Upper lobe of left lung (tissue), 6 donors: ENCODE results near the gene TMEM247. TPM values are rescaled to one million over a fixed set of nuclear protein-coding genes. Genes with fewer than 3 reads are reported as not detected.
A peak's percentile ranks its signal among the peaks of the same experiment; 100 is the strongest.
"Not testable (repeated sequence)": the region's sequence is repeated elsewhere in the genome, so short reads cannot be mapped to it uniquely, and the experiment has no call there.

ENCODE experiments used
- ATAC-seq, 2 donors: fragments of 200-7000 bp; cut with Tn5 transposase; one replicate each; pipeline ENCODE4 v1.9.1; 2022; ENCODE audit warnings: mild to moderate bottlenecking in 2 of 2, moderate library complexity in 2 of 2; ENCODE audit not compliant: low FRiP score in 2 of 2
- DNase-seq, 2 donors: peaks; one replicate each; pipeline ENCODE4 v3.0.0-alpha.2; 2019 to 2020
- H3K27ac ChIP-seq, 4 donors: fragments of 200-600 bp; sonication (generic); one replicate each; pipeline ENCODE4 v1.5.1; 2016 to 2019
- H3K27me3 ChIP-seq, 4 donors: fragments of 200-600 bp; sonication (generic); one replicate each; pipeline ENCODE4 v1.5.1; 2017 to 2019
- H3K36me3 ChIP-seq, 4 donors: fragments of 200-600 bp; sonication (generic); one replicate each; pipeline ENCODE4 v1.5.1; 2016 to 2019
- H3K4me1 ChIP-seq, 4 donors: fragments of 200-600 bp; sonication (generic); one replicate each; pipeline ENCODE4 v1.5.1; 2018 to 2019
- H3K4me3 ChIP-seq, 4 donors: fragments of 200-600 bp; sonication (generic); one replicate each; pipeline ENCODE4 v1.5.1; 2017 to 2019; ENCODE audit warnings: mild to moderate bottlenecking in 2 of 4, moderate library complexity in 1 of 4
- H3K9me3 ChIP-seq, 4 donors: fragments of 200-600 bp; sonication (generic); one replicate each; pipeline ENCODE4 v1.5.1; 2018 to 2019
- EP300 ChIP-seq, 4 donors: sonication (generic); formaldehyde crosslinking; IDR thresholded peaks; one replicate each; pipeline ENCODE4 v1.5.1; 2017; ENCODE audit warnings: antibody characterized with exemption in 4 of 4, control low read depth in 2 of 4
- POLR2A ChIP-seq, 4 donors: fragments of 450-650 bp; IDR thresholded peaks; one replicate each; pipeline ENCODE4 v1.5.1; 2016 to 2017; ENCODE audit warnings: antibody characterized with exemption in 4 of 4, mild to moderate bottlenecking in 2 of 4
- POLR2AphosphoS5 ChIP-seq, 2 donors: sonication (generic); formaldehyde crosslinking; IDR thresholded peaks; one replicate each; pipeline ENCODE4 v1.5.1; 2017; ENCODE audit warnings: antibody characterized with exemption in 2 of 2
- WGBS, 2 donors: methylation state at CpG; one replicate each; pipeline ENCODE4 v1.1.5; 2017 to 2018; 5-methylcytosine and 5-hydroxymethylcytosine counted together
- total RNA-seq, 6 donors: library from RNA; depleted of rRNA in 4 of 6; stranded (reverse); fragments of >200 nt in 4 of 6; gene quantifications; one replicate each; pipeline versions ENCODE4 v1.1.0 to v1.2.1, GENCODE V29; 2016 to 2021
- TF ChIP-seq, protein P1 (sequence below), 6 experiments: fragments of 450-650 bp in 4 of 6; fragments of 200-600 bp in 2 of 6; sonication (generic) in 2 of 6; IDR thresholded peaks; one replicate each; pipeline ENCODE4 v1.5.1; 2016 to 2019; ENCODE audit warnings: antibody characterized with exemption in 6 of 6
- donor health status: DM: no; HTN: no; CAD: no; lungs with moderate emphysema.
- donor health status: DM: no; HTN: yes; CAD: no; lungs with severe emphysema.

Gene TMEM247
- total RNA-seq, 6 donors from 2014 or later = not detected

DNA sequence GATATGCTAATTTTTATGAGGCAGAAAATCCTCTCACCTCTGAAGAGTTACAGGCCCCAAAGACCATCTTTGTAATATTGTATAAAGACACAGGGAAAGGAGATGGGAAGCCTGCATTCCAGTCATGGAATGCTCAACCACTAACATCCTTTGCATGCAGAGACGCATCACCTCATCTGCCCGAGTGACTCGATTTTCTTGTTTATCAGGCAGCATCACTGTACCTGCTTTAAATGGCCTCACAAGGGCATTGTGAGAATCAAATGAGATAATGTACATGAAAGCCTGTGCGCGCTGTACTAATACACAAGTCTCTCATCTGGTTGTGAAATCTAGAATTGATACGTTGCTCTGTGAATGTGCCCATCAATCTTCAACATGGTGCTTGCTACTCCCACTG is 10.2 kb upstream of the TMEM247 start:
- H3K36me3 ChIP-seq = no peaks in the 10 kb centered on the region
- DNase-seq (no peak), ATAC-seq (no peak)
- H3K9me3 ChIP-seq = no peaks in the 10 kb centered on the region
- no peak overlapping the region for H3K4me3 ChIP-seq
- no peaks in the 10 kb centered on the region for H3K27me3 ChIP-seq
- no peak overlapping the region for H3K27ac ChIP-seq
- TF ChIP-seq EP300 (IDR thresholded peaks at IDR 0.05) (no peak), POLR2A (IDR thresholded peaks at IDR 0.05) (no peak), POLR2AphosphoS5 (IDR thresholded peaks at IDR 0.05) (no peak)
- TF ChIP-seq, protein P1, sequence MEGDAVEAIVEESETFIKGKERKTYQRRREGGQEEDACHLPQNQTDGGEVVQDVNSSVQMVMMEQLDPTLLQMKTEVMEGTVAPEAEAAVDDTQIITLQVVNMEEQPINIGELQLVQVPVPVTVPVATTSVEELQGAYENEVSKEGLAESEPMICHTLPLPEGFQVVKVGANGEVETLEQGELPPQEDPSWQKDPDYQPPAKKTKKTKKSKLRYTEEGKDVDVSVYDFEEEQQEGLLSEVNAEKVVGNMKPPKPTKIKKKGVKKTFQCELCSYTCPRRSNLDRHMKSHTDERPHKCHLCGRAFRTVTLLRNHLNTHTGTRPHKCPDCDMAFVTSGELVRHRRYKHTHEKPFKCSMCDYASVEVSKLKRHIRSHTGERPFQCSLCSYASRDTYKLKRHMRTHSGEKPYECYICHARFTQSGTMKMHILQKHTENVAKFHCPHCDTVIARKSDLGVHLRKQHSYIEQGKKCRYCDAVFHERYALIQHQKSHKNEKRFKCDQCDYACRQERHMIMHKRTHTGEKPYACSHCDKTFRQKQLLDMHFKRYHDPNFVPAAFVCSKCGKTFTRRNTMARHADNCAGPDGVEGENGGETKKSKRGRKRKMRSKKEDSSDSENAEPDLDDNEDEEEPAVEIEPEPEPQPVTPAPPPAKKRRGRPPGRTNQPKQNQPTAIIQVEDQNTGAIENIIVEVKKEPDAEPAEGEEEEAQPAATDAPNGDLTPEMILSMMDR (IDR thresholded peaks at IDR 0.05) = no peak
- WGBS, 2 donors = 88 to 93% methylated on average over 6 of the region's 6 CpGs
- peaks cover 0 to 5% (median 0%) of the 10 kb centered on the region in 4 donors for H3K4me1 ChIP-seq

DNA sequence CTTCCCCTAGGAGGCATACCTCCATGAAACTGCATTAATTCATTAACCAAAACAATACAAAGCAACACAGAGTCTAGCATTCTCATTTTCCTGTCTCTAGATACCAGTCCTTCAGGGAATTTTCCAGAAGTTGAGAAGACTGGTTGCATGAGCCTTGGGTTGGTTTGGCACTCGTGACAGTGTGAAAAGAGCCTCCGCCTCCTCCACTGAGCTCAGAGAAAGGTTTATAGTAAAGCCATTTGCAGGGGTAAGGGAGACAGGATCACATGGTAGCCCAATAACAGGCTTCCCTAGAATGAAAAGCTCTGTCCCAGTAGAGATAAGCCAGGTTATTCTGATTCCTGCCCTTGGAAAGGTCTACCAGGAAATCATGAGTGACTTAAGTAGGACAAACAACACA is 9.7 kb upstream of the TMEM247 start:
- WGBS, 2 donors = 75 to 76% methylated on average over 2 of the region's 2 CpGs
- TF ChIP-seq, protein P1 (IDR thresholded peaks at IDR 0.05) = no peak
- TF ChIP-seq EP300 (IDR thresholded peaks at IDR 0.05) = no peak
- TF ChIP-seq POLR2A (IDR thresholded peaks at IDR 0.05) = no peak
- TF ChIP-seq POLR2AphosphoS5 (IDR thresholded peaks at IDR 0.05) = no peak
- H3K4me3 ChIP-seq = no peak overlapping the region

DNA sequence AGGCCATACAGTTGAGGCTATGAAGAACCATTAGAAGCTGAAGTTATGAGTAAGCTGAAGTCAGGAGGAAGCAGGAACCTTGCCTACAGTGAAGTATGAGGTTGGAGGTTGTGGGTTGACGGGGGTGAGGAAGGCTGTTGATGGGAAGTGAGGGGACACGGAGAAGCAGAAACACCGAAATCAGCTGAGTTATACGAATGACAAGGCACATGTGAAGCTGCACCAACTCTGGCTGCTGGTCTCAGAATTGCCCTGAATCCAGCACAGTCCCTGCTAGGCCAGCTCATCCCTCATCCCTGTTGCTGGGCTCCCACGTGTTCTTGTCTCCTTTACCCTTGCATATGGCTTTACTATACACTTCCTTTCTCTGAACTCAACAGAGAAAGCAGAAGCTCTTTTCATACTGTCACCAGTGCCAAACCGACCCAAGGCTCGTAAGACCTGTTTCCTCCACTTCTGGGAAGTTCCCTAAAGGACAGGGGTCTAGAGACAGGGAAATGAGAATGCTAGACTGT is 9.2 kb upstream of the TMEM247 start:
- peak; percentile 69 to 85 for ATAC-seq
- H3K4me3 ChIP-seq = no peak overlapping the region
- TF ChIP-seq, protein P1 (IDR thresholded peaks at IDR 0.05) = no peak
- no peak for TF ChIP-seq EP300 (IDR thresholded peaks at IDR 0.05)
- DNase-seq = peak in 1 of 2 donors; percentile 35
- H3K27ac ChIP-seq = peak overlapping the region in 2 of 4 donors; percentile 0 to 18
- H3K9me3 ChIP-seq = no peaks in the 10 kb centered on the region
- H3K4me1 ChIP-seq = no peaks in the 10 kb centered on the region
- 69 to 71% methylated on average over 7 of the region's 7 CpGs for WGBS, 2 donors
- no peaks in the 10 kb centered on the region for H3K36me3 ChIP-seq
- no peaks in the 10 kb centered on the region for H3K27me3 ChIP-seq

More for the DNA sequence above, 9.7 kb upstream of the TMEM247 start:
- DNase-seq (no peak), ATAC-seq (no peak)
- Histone ChIP-seq H3K27me3 (no peaks in the 10 kb centered on the region), H3K36me3 (no peaks in the 10 kb centered on the region), H3K4me1 (no peaks in the 10 kb centered on the region), H3K9me3 (no peaks in the 10 kb centered on the region), H3K27ac (peak overlapping the region in 2 of 4 donors; percentile 0 to 18)

DNA sequence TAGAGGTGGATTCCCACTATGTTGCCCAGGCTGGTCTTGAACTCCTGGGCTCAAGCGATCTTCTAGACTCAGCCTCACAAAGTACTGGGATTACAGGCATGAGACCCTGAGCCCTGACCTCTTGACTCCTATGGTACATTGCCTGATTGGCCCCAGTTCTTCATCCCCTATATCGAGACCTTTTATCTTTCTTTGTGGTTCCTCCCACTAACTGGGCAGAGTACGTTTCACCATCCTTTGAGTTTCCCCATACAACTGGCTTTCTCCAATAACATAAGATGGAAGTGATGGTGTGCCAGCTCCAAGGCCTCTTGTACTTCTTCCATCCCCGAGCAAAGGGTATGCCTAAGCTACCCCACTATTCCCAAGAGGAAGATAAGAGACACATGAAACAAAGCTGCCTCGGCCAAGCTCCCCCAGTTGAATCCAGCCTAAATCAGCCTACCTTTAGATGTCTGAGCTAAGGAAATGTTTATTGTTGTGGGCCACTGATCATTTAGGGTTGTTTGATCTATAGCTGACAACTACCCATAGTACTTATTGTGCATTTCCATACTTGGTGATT is 8.3 kb upstream of the TMEM247 start:
- Histone ChIP-seq H3K36me3 (no peaks in the 10 kb centered on the region), H3K27ac (no peak overlapping the region), H3K4me1 (no peaks in the 10 kb centered on the region), H3K9me3 (no peaks in the 10 kb centered on the region), H3K4me3 (no peak overlapping the region), H3K27me3 (no peaks in the 10 kb centered on the region)
- ATAC-seq = peak in 1 of 2 donors; percentile 53
- TF ChIP-seq POLR2AphosphoS5 (IDR thresholded peaks at IDR 0.05) (no peak), POLR2A (IDR thresholded peaks at IDR 0.05) (no peak), EP300 (IDR thresholded peaks at IDR 0.05) (no peak)
- TF ChIP-seq, protein P1 (IDR thresholded peaks at IDR 0.05) = no peak
- 90 to 92% methylated on average over 5 of the region's 5 CpGs for WGBS, 2 donors
- DNase-seq = no peak

DNA sequence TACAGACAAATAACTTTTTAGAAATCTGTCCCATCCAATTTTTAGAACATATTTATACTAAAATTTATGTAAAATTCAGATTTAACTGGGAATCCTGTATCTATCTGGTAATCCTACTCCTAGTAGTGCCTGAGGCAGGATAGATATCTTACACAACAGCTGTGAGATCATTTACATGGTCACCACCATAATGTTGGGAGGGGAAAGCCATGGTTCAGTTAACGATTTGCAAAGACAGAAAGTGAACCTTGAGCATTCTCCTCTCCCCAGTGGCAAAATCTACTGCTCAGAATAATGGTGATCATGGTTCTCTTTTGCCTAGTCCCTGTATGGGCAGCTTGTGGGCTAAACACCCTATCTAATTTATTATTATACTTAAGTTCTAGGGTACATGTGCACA is 7.7 kb upstream of the TMEM247 start:
- 90 to 100% methylated on average over 1 of the region's 1 CpG for WGBS, 2 donors
- no peaks in the 10 kb centered on the region for H3K9me3 ChIP-seq
- ATAC-seq (no peak), DNase-seq (no peak)
- no peaks in the 10 kb centered on the region for H3K27me3 ChIP-seq
- no peaks in the 10 kb centered on the region for H3K36me3 ChIP-seq
- TF ChIP-seq POLR2AphosphoS5 (IDR thresholded peaks at IDR 0.05) = no peak
- TF ChIP-seq EP300 (IDR thresholded peaks at IDR 0.05) = no peak
- no peak for TF ChIP-seq POLR2A (IDR thresholded peaks at IDR 0.05)
- TF ChIP-seq, protein P1 (IDR thresholded peaks at IDR 0.05) = no peak
- H3K27ac ChIP-seq = no peak overlapping the region
- no peak overlapping the region for H3K4me3 ChIP-seq
- H3K4me1 ChIP-seq = no peaks in the 10 kb centered on the region

DNA sequence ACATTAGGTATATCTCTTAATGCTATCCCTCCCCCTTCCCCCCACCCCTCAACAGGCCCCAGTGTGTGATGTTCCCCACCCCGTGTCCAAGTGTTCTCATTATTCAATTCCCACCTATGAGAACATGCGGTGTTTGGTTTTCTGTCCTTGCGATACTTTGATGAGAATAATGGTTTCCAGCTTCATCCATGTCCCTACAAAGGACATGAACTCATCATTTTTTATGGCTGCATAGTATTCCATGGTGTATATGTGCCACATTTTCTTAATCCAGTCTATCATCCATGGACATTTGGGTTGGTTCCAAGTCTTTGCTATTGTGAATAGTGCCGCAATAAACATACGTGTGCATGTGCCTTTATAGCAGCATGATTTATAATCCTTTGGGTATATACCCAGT is 7.2 kb upstream of the TMEM247 start:
- not testable (repeated sequence) for H3K4me3 ChIP-seq, ATAC-seq, DNase-seq, H3K27me3 ChIP-seq, H3K27ac ChIP-seq, H3K9me3 ChIP-seq, H3K36me3 ChIP-seq, H3K4me1 ChIP-seq
- WGBS, 2 donors = 95 to 99% methylated on average over 5 of the region's 5 CpGs
